H1 (cell line): ENCODE data around the gene RFTN2. TPM values are rescaled to one million over a fixed set of nuclear protein-coding genes. Genes with fewer than 3 reads are reported as not detected.

Source experiments
- CHD2 ChIP-seq: IDR thresholded peaks from 2 replicates; pipeline ENCODE4 v1.6.1; 2012; ENCODE audit warnings: low read length, improper control_type of control experiment
- NRF1 ChIP-seq: IDR thresholded peaks from 2 replicates; pipeline ENCODE4 v1.6.1; 2011; ENCODE audit warnings: mild to moderate bottlenecking, low read depth, low read length, improper control_type of control experiment
- polyA plus RNA-seq, 7 experiments: library from polyadenylated mRNA; depleted of rRNA in 3 of 7; stranded (reverse) in 5 of 7; unstranded in 2 of 7; fragments of >200 nt in 5 of 7; fragments of 200-250 nt in 2 of 7; gene quantifications; 1 replicate in 5 of 7; 2 replicates in 1 of 7; 4 replicates in 1 of 7; pipeline versions ENCODE4 v1.2.1 to v1.2.3, GENCODE V29; 2011 to 2013; ENCODE audit warnings: missing spikeins in 2 of 7, mixed read lengths in 2 of 7
- total RNA-seq: library from RNA; stranded (reverse); fragmentation: NEBNext Ultra II Directional; extraction: Animal tissue kit (Norgen Biotek cat#: 25700); gene quantifications from 2 replicates; pipeline ENCODE4 v1.2.1, GENCODE V29; 2021

RFTN2 gene
- total and polyA plus RNA-seq, 2 of the 8 experiments (the other 6 are each of a cell fraction or from before 2014, with no cell fraction given), result 2.3 to 2.4 TPM

DNA sequence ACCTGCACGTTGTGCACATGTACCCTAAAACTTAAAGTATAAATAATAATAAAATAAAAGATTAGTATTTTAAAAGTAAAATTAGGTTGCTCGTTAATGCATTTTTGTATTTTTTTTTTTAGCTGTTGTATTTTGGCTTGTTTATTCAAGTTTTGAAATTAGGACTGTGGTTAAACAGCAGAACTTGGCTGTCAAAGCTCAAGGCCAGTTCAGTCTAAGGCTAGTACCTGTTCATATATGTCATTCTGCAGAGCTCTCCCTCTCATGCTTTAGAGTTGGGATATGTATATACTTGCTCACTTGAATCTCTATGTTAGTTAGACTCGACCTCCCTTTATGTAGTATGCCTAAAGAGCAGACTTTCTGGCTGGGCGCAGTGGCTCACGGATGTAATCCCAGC, 126.8 kb downstream of the RFTN2 start (continued):
- TF ChIP-seq NRF1 (no peak), CHD2 (no peak)
